T-helper 22 cell (primary cell): ENCODE measurements around the gene CALML5.

Experiments
- DNase-seq: peaks from one replicate; pipeline ENCODE4 v3.0.0-alpha.2; 2020; ENCODE audit warnings: low read depth

CALML5 gene

DNA sequence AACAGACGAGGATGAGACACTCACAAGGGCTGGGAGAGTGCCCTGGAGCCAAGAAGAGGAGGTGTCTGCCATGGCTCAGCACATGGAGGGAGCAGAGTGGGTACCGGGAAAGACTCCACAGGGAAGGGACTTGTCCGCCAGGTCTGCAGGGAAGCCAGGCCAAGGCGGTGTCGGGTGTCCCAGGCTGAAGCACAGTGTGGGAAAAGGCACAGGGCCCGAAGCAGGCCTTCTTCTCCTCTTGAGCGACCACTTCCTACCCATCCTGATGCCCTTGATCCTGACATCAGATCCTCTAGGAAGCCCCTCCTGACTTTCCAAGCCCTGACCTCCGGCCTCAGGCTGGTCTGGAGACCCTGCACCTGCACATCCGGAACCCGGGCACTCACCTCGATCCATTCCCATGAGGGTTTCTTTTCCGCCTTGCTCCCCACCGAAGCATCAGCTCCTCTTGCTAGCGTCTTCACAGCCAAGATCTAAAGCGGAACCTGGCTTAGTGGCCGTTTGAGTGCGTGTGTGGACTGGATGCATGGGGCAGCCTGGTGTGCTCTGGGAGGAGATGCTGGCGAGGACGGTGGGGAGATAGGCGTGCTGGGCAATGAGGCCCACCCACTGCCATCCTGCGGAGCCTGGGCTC is 33.8 kb upstream of the CALML5 start:
- no peak for DNase-seq

- no peak for DNase-seq
Observed at GRCh38 chr10:5532618-5533097, 33.3 kb upstream of the CALML5 start.

DNA sequence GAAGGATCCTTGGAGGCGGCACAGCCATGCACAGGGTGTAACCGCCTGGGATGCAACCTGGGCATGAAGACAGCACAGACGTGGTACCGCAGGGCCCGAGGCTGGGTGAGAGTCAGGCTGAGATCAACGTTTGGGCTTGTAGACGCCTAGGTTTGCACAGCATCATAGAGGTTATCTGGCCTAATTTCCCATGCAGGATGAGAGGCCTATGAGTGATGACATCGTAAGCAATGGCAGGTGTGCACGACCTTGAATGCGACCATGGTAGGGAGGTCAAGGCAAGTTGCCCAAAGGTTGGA is 32.9 kb upstream of the CALML5 start:
- no peak for DNase-seq

DNA sequence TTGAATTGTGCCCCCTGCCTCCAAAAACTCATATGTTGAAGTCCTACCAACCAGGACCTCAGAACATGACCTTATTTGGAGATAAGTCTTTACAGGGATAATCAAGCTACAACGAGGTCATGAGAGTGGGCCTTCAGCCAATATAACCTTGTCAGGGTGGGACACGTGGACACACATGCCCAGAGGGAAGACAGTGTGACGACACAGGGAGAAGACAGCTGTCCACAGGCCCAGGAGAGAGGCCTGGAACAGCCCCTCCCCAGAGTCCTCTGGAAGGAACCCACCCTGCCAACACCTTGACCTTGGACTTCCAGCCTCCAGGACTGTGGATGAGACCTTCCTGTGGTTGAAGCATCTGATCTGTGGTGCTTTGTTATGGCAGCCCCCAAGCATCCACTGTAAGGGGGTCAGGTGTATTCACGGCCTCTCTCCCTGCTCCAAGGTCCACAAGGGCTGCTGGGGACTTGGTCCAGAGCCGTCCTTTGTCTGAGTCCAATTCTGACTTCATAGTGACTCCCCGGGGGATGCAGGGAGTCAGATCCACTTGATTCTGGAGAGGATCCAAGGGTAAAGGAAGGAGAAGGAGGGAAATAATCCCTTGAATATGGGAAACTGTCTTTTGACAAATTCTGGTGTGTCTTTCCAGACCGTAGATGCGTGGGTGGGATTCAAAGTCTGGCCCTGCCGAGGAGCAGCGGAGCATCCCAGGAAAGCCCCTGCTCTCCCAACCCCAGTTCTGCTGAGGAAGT is 32.4 kb upstream of the CALML5 start:
- no peak for DNase-seq

- no peak for DNase-seq
Observed at GRCh38 chr10:5530846-5531557, 31.6 kb upstream of the CALML5 start.

DNA sequence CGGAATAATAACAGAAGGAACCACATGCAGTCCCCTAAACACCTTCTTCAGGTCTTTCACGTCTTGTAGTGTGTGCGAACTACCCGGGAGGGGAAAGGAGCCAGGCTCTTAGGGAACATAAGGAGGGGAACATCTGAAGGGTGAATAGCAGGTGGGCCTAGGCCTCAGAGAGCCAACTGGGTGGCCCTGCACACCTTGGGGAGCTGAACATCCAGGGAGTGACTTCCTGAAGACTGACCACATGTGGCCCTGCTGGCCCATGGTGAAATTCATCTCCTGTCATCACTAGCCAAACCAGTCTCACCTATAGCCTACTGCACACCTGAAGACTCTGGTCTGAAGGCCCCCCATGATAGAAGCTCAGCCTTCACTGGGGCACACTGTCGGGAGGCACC is 31.0 kb upstream of the CALML5 start:
- DNase-seq: no peak

- DNase-seq: no peak
Observed at GRCh38 chr10:5529702-5530411, 30.5 kb upstream of the CALML5 start.

DNA sequence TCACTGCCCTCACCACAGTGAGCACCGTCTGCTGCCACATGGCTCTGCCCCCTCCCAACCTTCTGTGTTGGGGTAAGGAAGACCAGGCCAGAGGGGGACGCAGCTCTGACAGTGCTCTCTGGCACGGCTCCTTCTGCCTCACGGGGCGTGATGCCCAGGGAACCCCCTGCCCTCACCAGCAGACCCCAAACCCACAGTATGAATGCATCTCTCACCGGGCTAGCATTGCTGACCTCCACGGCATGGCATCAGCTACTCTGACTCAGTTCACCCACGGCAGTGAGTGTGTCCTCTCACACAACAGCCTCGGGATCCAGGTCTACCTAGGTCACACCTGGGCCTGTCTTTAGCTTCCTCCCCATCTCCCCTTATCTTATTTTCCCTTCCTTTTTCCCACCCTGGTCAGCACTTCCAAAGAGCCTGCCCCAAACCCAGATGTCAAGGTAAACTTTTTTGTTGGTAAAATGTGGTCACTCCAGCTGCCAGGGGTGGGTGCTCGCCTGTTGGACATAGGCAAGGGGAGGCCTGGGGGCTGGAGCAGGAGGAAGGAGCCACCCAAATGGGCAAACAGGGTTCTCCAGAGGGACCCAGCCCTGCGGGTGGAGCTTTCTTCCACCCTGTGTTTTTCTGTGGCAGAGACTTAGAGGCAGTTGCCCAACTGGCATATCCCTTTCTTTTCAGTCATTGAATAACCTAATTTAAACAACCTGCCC is 29.8 kb upstream of the CALML5 start:
- DNase-seq: no peak

- DNase-seq: no peak
Observed at GRCh38 chr10:5527332-5528200, 28.2 kb upstream of the CALML5 start.

- DNase-seq: no peak
Observed at GRCh38 chr10:5526691-5527331, 27.4 kb upstream of the CALML5 start.

DNA sequence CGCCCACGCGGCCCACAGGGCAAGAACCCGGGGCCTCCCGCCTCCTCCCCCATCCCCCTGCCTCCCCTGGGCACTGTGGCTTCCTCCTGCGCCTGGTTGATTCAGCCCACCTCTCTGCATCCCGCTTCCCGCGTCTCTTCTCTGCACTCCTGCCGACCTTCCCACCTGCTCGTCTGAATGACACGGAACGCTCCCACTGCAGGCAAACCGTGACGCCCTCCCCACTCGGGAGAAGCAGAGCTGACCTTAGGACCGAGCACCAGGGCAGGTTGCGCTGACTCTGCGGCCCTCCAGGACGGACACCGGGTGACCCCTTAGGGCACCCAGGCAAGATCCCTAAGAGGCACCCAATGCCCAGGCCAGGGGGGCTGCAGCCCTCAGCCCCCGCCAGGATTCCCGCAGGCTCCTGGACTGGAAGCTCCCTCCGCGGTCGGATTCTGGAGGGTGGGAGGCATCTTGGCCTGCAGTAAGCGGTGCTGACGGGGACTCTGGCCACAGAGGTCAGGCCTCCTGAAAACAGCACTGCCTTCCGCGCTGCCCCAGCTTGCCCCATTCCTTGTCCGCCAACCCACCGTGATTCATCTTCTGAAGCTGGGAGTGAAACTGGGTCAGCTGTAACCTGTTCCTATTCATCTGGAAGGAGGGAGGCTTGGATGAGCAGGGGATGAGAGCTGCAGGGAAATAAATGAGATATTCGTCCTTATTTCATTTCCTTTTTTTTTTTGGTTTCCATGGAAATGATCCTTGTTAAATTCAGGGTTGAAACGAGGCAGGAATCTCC is 26.4 kb upstream of the CALML5 start:
- DNase-seq: no peak

GRCh38 chr10:5524641-5525560 is 25.5 kb upstream of the CALML5 start, which contains the start of gene CALML3:
CALML3 (plus strand) TSS chr10:5524961; CDS start chr10:5525086, 125 bp downstream.
- DNase-seq: no peak

DNA sequence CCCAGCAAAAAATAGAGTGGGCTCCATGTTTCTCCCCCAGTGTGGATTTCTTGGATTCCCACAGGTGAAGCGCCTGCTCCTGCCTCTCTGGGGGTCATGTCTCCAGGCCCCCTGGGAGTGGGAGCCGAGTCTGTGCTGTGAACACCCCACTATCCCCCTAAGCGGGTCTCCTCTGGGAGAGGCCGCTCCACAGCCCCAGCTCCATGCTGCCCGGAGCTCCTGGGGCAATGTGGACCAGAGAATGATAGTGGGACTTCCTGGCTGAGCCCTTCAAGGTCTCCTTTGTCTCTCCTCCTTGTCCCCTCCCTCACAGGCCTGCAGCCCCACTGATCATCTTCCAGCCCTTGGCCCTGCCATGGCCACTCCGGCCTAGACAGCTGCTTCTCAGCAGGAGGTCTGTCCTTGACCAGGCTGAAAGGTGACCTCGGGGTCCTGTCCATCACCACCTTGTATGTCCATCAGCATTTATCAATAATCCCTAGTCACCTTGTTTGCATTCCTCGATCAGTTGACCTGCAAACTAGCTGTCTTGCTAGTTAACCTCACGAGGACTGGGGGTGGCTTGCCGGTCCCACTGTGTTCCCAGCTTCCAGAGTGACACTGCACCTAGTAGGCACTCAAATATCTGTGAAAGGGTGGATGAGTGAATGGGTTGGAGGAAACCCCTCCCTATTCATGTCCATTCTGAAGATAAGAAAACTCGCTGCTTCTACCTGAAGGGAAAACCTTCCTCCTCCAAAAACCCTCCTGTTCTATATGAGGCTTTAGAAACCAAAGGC is 24.6 kb upstream of the CALML5 start:
- no peak for DNase-seq

DNA sequence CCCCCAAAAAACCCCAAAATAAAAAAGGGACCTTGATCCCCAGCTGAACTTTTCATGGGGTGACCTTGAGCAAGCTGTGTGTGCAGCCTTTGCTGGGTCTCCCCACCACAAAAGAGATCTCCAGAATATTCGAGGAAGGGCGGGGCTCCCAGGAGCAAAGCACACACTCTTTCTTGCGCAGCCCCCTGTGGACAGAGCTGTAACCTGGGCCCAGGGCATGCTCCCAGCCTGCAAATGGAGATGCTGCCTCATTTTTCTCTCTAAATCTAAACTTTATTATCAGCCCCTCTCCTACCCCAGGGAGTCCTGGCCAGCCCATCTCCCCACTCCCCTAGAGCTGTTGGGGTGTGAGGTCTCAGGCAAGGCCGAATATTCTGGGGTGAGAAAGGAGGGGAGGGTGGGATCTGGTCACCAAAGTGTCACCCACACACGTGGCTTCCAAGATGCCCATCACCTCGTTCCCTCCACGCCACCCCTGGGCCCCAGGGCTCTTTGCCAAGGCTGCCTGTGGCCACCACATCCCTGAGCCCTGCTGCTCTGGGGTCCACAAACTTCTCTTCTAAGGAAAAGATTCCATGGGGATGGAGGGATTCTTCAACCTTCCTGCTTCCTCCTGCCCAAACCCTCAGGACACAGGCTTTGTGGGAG is 23.7 kb upstream of the CALML5 start:
- DNase-seq: no peak

GRCh38 chr10:5519054-5519453 is 19.7 kb upstream of the CALML5 start:
- no peak for DNase-seq

DNA sequence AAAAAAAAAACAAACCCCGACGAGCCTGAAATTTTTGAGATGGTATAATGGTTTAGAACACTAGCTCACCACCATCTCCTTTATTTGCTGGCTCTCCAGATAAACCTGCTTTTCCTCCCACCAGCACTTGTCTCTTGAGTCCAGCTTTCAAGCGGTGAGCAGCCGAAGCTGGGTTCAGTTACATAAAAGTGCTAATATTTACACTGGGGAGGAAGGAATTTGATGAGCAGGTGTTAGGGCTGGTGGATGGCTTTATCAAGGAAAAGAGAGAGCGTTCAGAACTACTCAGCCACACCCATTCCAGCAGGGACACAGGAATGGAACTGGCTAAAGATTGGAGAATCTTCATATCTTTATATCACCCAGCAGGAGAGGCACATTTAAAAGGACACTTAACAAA is 18.8 kb upstream of the CALML5 start:
- DNase-seq: no peak

GRCh38 chr10:5517546-5517945 is 18.2 kb upstream of the CALML5 start:
- no peak for DNase-seq
